Ovary (tissue), 9 donors: ENCODE results near the gene ZSWIM6. TPM values are rescaled to one million over a fixed set of nuclear protein-coding genes. Genes with fewer than 3 reads are reported as not detected.

ENCODE experiments used
- DNase-seq, 5 donors: peaks; one replicate each; pipeline ENCODE4 v3.0.0-alpha.2; 2019 to 2020
- H3K27ac ChIP-seq, 2 donors: fragments of 200-600 bp; one replicate each; pipeline versions ENCODE4 v1.5.1 to v1.8.0; 2019 to 2022
- H3K27me3 ChIP-seq: fragments of 200-600 bp; one replicate; pipeline ENCODE4 v1.8.0; 2022
- H3K36me3 ChIP-seq: fragments of 200-600 bp; sonication (generic); one replicate; pipeline ENCODE4 v1.5.1; 2019
- H3K4me1 ChIP-seq: one replicate; pipeline ENCODE4 v1.8.1; 2013; ENCODE audit warnings: mild to moderate bottlenecking, moderate library complexity; ENCODE audit not compliant: insufficient read depth
- H3K4me3 ChIP-seq: fragments of 200-600 bp; sonication (generic); one replicate; pipeline ENCODE4 v1.5.1; 2017
- H3K9me3 ChIP-seq, 2 donors: fragments of 200-600 bp in 1 of 2; sonication (generic) in 1 of 2; one replicate each; pipeline versions ENCODE4 v1.5.1 to v1.8.1; 2013 to 2019; ENCODE audit warnings: mild to moderate bottlenecking in 1 of 2, moderate library complexity in 1 of 2
- CTCF ChIP-seq, 3 donors: fragments of 450-650 bp in 2 of 3; fragments of 200-600 bp in 1 of 3; IDR thresholded peaks; one replicate each; pipeline versions ENCODE4 v1.5.1 to v1.8.0; 2016 to 2022; ENCODE audit warnings: antibody characterized with exemption in 3 of 3, mild to moderate bottlenecking in 1 of 3
- EP300 ChIP-seq: sonication (generic); formaldehyde crosslinking; IDR thresholded peaks from one replicate; pipeline ENCODE4 v1.6.1; 2017; ENCODE audit warnings: antibody characterized with exemption
- POLR2A ChIP-seq: fragments of 450-650 bp; IDR thresholded peaks from one replicate; pipeline ENCODE4 v1.6.1; 2017; ENCODE audit warnings: antibody characterized with exemption, mild to moderate bottlenecking, moderate library complexity
- WGBS, 3 donors: extraction: QIAGEN DNeasy Blood & Tissue Kit in 1 of 3; methylation state at CpG; one replicate each; pipeline versions ENCODE4 v1.1.5 to v1.1.7; 2013 to 2017; 5-methylcytosine and 5-hydroxymethylcytosine counted together
- intact Hi-C, 4 donors: fragments of 100-400 bp; cut with DNase I; formaldehyde crosslinking; loops; one replicate each; pipeline versions ENCODE4 v1.11.0 to v1.15.1; 2022 to 2023
- polyA plus RNA-seq, 2 donors: library from polyadenylated mRNA; stranded (reverse); fragments of 200-250 nt in 1 of 2; fragments of 350-450 nt in 1 of 2; fragmentation: Illumina TruSeq in 1 of 2; extraction: RNeasy Lipid Tissue Mini Kit (QIAGEN cat#74804) in 1 of 2; gene quantifications; one replicate each; pipeline ENCODE4 v1.2.3, GENCODE V29; 2013 to 2014
- total RNA-seq, 7 donors: library from RNA; depleted of rRNA in 2 of 7; stranded (reverse); fragments of >200 nt in 2 of 7; fragmentation: NEBNext Ultra II Directional in 3 of 7; extraction: Animal tissue kit (Norgen Biotek cat#: 25700) in 3 of 7; gene quantifications; one replicate each; pipeline versions ENCODE4 v1.1.0 to v1.2.4, GENCODE V29; 2016 to 2023
- donor health status: DM: no; HTN: no; CAD: no; lungs with moderate emphysema.
- donor health status: DM: no; HTN: no; CAD: no.
- donor health status: Bipolar disorder and iron deficiency.
- donor health status: DM: yes; HTN: yes; CAD: no.
- donor health status: DM: no; HTN: no; CAD: no.
- donor health status: DM: yes; HTN: yes; CAD: no.

Gene ZSWIM6
- total and polyA plus RNA-seq, 9 donors, result 4.1 to 15.3 (median 10.6) TPM

- H3K36me3 ChIP-seq, result no peaks in the 10 kb centered on the region
- H3K4me3 ChIP-seq, result no peak overlapping the region
- no peak for DNase-seq
- intact Hi-C loops, result no loop called here
- no peaks in the 10 kb centered on the region for H3K4me1 ChIP-seq
- H3K27ac ChIP-seq, result no peak overlapping the region
- no peak for TF ChIP-seq POLR2A
- TF ChIP-seq CTCF (IDR thresholded peaks at IDR 0.05), result no peak
- TF ChIP-seq EP300, result no peak
- H3K27me3 ChIP-seq, result no peaks in the 10 kb centered on the region
- WGBS, 3 donors, result 95 to 100% (median 99%) methylated on average over 2 of the region's 2 CpGs
- H3K9me3 ChIP-seq, result no peaks in the 10 kb centered on the region
Measured at GRCh38 chr5:61397937-61398336, 65.9 kb downstream of the ZSWIM6 start.

GRCh38 chr5:61398440-61398839 lies 66.4 kb downstream of the ZSWIM6 start:
- Histone ChIP-seq H3K36me3 (no peaks in the 10 kb centered on the region), H3K27ac (no peak overlapping the region), H3K4me3 (no peak overlapping the region), H3K4me1 (no peaks in the 10 kb centered on the region), H3K9me3 (no peaks in the 10 kb centered on the region), H3K27me3 (no peaks in the 10 kb centered on the region)
- 63 to 68% (median 67%) methylated on average over 4 of the region's 4 CpGs for WGBS, 3 donors
- no peak for DNase-seq
- intact Hi-C loops, result no loop called here
- TF ChIP-seq POLR2A (no peak), CTCF (IDR thresholded peaks at IDR 0.05) (no peak), EP300 (no peak)

GRCh38 chr5:61399679-61400078 lies 67.6 kb downstream of the ZSWIM6 start:
- Histone ChIP-seq H3K27me3 (no peaks in the 10 kb centered on the region), H3K36me3 (no peaks in the 10 kb centered on the region), H3K27ac (no peak overlapping the region), H3K4me3 (no peak overlapping the region), H3K4me1 (no peaks in the 10 kb centered on the region), H3K9me3 (no peaks in the 10 kb centered on the region)
- 85 to 89% (median 88%) methylated on average over 5 of the region's 5 CpGs for WGBS, 3 donors
- intact Hi-C loops, result loop anchor here in 1 of 4 donors (10.0 kb wide), 1 partner anchor 65 kb away; the partner anchor contains the start of gene ZSWIM6
- no peak for DNase-seq
- TF ChIP-seq CTCF (IDR thresholded peaks at IDR 0.05) (no peak), EP300 (no peak), POLR2A (no peak)

GRCh38 chr5:61401726-61402125 lies 69.7 kb downstream of the ZSWIM6 start:
- TF ChIP-seq EP300, result no peak
- no peak for TF ChIP-seq POLR2A
- TF ChIP-seq CTCF (IDR thresholded peaks at IDR 0.05), result no peak
- no peaks in the 10 kb centered on the region for H3K36me3 ChIP-seq
- H3K4me1 ChIP-seq, result no peaks in the 10 kb centered on the region
- DNase-seq, result no peak
- intact Hi-C loops, result loop anchor here in 1 of 4 donors (10.0 kb wide), 1 partner anchor 67 kb away; the partner anchor contains the start of gene ZSWIM6
- no peak overlapping the region for H3K4me3 ChIP-seq
- H3K27me3 ChIP-seq, result no peaks in the 10 kb centered on the region
- no peak overlapping the region for H3K27ac ChIP-seq
- no peaks in the 10 kb centered on the region for H3K9me3 ChIP-seq
